PC-9 (cell line): ENCODE measurements around the gene DLL4. TPM values are rescaled to one million over a fixed set of nuclear protein-coding genes. Genes with fewer than 3 reads are reported as not detected.

Experiments
- BruUV-seq: library from RNA; stranded (reverse); fragments of 400-500 nt; replicated peaks from 2 replicates; lab custom pipeline; 2021; lab: Mats Ljungman, UMichigan
- CTCF ChIA-PET: fragments of 300-600 bp; sonication (Branson Sonifier 250); formaldehyde crosslinking; loops from one replicate; lab custom pipeline; 2022; ENCODE audit warnings: antibody characterized with exemption; lab: Charles Lee
- POLR2A ChIA-PET: fragments of 300-600 bp; sonication (Branson Sonifier 250); formaldehyde crosslinking; loops from one replicate; lab custom pipeline; 2022; ENCODE audit warnings: antibody characterized with exemption; ENCODE audit not compliant: unreplicated experiment; lab: Charles Lee
- DNase-seq, 2 experiments: peaks; one replicate each; pipeline versions ENCODE4 v3.0.0 to v3.0.0-alpha.2; 2015 to 2022; ENCODE audit warnings: mixed read lengths in 1 of 2
- H2AFZ ChIP-seq: fragments of 200-600 bp; sonication (generic); 2 replicates; pipeline ENCODE4 v1.8.1; 2017; ENCODE audit warnings: antibody characterized with exemption
- H3F3A ChIP-seq: fragments of 200-600 bp; sonication (generic); 2 replicates; pipeline ENCODE4 v1.8.1; 2017; ENCODE audit warnings: antibody characterized with exemption, mild to moderate bottlenecking, low read depth; ENCODE audit not compliant: insufficient read depth
- H3K27ac ChIP-seq: fragments of 200-600 bp; sonication (generic); 2 replicates; pipeline ENCODE4 v1.6.1; 2016; ENCODE audit warnings: mixed run types
- H3K27me3 ChIP-seq: fragments of 200-600 bp; sonication (generic); 2 replicates; pipeline ENCODE4 v1.6.1; 2016; ENCODE audit warnings: low read depth, mixed run types; ENCODE audit not compliant: insufficient read depth
- H3K36me3 ChIP-seq: fragments of 200-600 bp; sonication (generic); 2 replicates; pipeline ENCODE4 v1.6.1; 2016; ENCODE audit warnings: low read depth, mixed run types
- H3K4me1 ChIP-seq: fragments of 200-600 bp; sonication (generic); replicated peaks from 2 replicates; pipeline ENCODE4 v1.6.1; 2016; ENCODE audit warnings: mixed run types; ENCODE audit not compliant: insufficient read depth
- H3K4me2 ChIP-seq: fragments of 200-600 bp; sonication (generic); 2 replicates; pipeline ENCODE4 v1.6.1; 2017; ENCODE audit warnings: mixed run types
- H3K4me3 ChIP-seq: fragments of 200-600 bp; sonication (generic); 2 replicates; pipeline ENCODE4 v1.6.1; 2016; ENCODE audit warnings: mixed run types
- H3K79me2 ChIP-seq: fragments of 200-600 bp; sonication (generic); 2 replicates; pipeline ENCODE4 v1.6.1; 2017; ENCODE audit warnings: low read depth, mixed run types
- H3K9me2 ChIP-seq: fragments of 200-600 bp; sonication (generic); 2 replicates; pipeline ENCODE4 v1.8.1; 2017; ENCODE audit warnings: mild to moderate bottlenecking; ENCODE audit not compliant: insufficient read depth
- H3K9me3 ChIP-seq: fragments of 200-600 bp; sonication (generic); 2 replicates; pipeline ENCODE4 v1.8.1; 2016; ENCODE audit warnings: low read depth; ENCODE audit not compliant: insufficient read depth
- H4K20me1 ChIP-seq: fragments of 200-600 bp; sonication (generic); 2 replicates; pipeline ENCODE4 v1.8.1; 2017; ENCODE audit not compliant: insufficient read depth
- EZH2 ChIP-seq: fragments of 200-600 bp; sonication (generic); IDR thresholded peaks from 2 replicates; pipeline ENCODE4 v1.8.0; 2017; ENCODE audit warnings: antibody characterized with exemption, low read depth
- intact Hi-C: fragments of 100-400 bp; cut with micrococcal nuclease; formaldehyde crosslinking; loops from one replicate; pipeline ENCODE4 v1.10.0; 2022; ENCODE audit not compliant: unreplicated experiment
- total RNA-seq: library from RNA; stranded (reverse); gene quantifications from 2 replicates; pipeline ENCODE4 v1.2.3, GENCODE V29; 2021
- TF ChIP-seq, protein P1 (sequence below): fragments of 200-600 bp; sonication (generic); conservative IDR thresholded peaks from 2 replicates; pipeline ENCODE4 v1.6.1; 2017; ENCODE audit warnings: mixed run types, antibody characterized with exemption, mild to moderate bottlenecking, moderate library complexity

The DLL4 gene
- total RNA-seq, 1 experiment from 2014 or later: 0.48 TPM

DNA sequence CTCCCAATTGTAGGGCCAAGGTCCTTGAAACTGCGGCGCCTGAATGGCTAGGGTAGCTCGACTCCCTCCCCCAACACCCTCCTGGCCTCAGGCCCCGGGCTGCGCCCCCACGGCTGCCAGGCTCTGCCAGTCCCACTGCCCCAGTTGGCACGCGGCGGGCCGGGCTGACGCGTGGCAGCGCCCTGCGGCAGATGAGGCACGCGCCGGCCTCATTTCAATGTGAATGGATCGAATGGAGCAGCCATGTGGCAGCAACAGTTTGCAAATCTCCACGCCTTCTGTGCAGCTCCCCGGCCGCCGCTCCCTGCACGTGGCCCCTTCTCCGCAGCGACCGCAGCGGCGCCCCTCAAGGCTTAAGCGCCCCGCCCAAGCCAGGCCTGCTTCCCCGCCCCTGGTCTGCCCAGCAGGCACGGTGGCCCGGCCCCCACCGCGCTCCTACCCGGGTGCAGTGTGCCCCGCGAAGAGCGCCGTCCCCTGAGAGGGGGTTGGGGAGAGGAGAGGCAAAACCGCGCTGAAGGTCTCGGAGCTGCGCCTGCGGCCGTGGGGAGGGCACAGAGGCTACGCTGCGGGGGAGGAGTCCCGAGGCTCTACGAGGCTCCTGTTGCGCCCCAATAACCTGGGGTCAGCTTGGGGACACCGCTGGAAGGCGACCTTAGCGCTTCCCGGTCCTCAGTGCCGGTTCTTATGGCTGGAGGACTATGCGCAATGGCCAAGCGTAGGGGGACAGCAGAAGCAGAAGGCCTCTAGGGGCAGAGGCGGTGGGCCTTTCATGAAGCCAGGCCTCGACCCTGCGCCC, 3.1 kb upstream of the DLL4 start:
- Histone ChIP-seq H3K36me3 (no peaks in the 10 kb centered on the region), H3F3A (peaks cover 9% of the 10 kb centered on the region; the same call in 1 of the 2 replicates), H3K4me1 (0 out of 2 replicates have a peak, but pooled peaks cover 6% of the 10 kb centered on the region), H3K4me3 (peak overlapping the region; percentile 44; the same call in 1 of the 2 replicates), H3K9me2 (no peaks in the 10 kb centered on the region), H4K20me1 (no peaks in the 10 kb centered on the region), H3K79me2 (no peaks in the 10 kb centered on the region), H3K4me2 (peak overlapping the region; percentile 76), H3K27ac (no peak overlapping the region), H3K27me3 (peaks cover 29% of the 10 kb centered on the region), H3K9me3 (no peaks in the 10 kb centered on the region), H2AFZ (0 out of 2 replicates have a peak overlapping the region, but pooled peaks have one; percentile 68)
- CTCF ChIA-PET: interaction anchor here (0.6 kb wide), 1 partner anchor 324 kb away, joined by 6 read pairs; no protein-coding TSS in a partner anchor
- TF ChIP-seq, protein P1, sequence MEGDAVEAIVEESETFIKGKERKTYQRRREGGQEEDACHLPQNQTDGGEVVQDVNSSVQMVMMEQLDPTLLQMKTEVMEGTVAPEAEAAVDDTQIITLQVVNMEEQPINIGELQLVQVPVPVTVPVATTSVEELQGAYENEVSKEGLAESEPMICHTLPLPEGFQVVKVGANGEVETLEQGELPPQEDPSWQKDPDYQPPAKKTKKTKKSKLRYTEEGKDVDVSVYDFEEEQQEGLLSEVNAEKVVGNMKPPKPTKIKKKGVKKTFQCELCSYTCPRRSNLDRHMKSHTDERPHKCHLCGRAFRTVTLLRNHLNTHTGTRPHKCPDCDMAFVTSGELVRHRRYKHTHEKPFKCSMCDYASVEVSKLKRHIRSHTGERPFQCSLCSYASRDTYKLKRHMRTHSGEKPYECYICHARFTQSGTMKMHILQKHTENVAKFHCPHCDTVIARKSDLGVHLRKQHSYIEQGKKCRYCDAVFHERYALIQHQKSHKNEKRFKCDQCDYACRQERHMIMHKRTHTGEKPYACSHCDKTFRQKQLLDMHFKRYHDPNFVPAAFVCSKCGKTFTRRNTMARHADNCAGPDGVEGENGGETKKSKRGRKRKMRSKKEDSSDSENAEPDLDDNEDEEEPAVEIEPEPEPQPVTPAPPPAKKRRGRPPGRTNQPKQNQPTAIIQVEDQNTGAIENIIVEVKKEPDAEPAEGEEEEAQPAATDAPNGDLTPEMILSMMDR: no peak
- TF ChIP-seq EZH2: no peak
- POLR2A ChIA-PET: no interaction called here
- intact Hi-C loops: no loop called here
- DNase-seq: peak in 1 of 2 experiments; percentile 40
- BruUV-seq: no TSS peak

DNA sequence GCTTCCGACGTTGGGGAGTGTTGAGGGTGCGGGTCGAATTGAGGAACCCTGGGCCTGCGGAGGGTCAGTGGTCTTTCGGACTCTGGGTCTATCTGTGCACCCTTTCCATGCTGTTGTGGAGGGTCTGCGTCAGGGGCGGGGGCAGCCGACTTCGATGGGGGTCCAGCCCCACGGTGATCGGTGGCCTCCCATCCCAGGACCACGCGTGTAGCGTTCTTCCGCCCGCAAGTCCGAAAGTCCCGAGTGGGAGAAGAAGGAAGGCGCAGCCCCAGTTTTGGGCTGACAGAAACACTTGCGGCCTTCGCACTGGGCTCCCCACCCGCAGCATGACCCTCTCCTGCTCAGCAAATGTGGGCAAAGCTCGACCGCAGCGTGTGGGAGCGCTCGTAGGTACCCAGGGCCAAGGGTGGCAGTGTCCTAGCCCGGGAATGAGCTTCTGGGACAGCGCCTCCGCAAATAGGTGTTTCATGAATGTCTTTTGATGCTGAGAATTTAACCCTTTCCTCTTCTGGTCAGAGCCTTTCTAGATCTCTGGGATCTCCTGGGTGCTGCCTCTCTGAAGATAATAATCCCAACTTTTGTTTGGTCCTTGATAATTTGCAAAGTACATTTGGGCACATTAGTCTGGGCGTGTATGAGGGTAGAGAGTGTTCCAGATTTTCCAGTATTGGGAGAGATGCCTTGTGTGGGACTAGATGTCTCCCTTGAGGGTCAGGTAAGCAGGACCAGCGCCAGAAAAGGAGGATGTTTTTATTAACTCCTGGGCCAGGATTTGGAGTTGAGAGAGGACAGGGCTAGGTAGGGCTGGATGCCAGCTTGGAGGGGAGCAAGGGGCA, 2.3 kb upstream of the DLL4 start:
- Histone ChIP-seq H4K20me1 (no peaks in the 10 kb centered on the region), H2AFZ (no peak overlapping the region), H3K27ac (no peak overlapping the region), H3K4me3 (no peak overlapping the region), H3K27me3 (peaks cover 29% of the 10 kb centered on the region), H3F3A (peaks cover 9% of the 10 kb centered on the region; the same call in 1 of the 2 replicates), H3K9me2 (no peaks in the 10 kb centered on the region), H3K4me2 (peak overlapping the region; percentile 98; the same call in 1 of the 2 replicates), H3K4me1 (0 out of 2 replicates have a peak, but pooled peaks cover 6% of the 10 kb centered on the region), H3K9me3 (no peaks in the 10 kb centered on the region), H3K36me3 (no peaks in the 10 kb centered on the region), H3K79me2 (no peaks in the 10 kb centered on the region)
- no peak for TF ChIP-seq EZH2
- TF ChIP-seq, protein P1: no peak
- no peak for DNase-seq
- intact Hi-C loops: no loop called here
- BruUV-seq: no TSS peak
- ChIA-PET POLR2A (no interaction called here), CTCF (no interaction called here)

DNA sequence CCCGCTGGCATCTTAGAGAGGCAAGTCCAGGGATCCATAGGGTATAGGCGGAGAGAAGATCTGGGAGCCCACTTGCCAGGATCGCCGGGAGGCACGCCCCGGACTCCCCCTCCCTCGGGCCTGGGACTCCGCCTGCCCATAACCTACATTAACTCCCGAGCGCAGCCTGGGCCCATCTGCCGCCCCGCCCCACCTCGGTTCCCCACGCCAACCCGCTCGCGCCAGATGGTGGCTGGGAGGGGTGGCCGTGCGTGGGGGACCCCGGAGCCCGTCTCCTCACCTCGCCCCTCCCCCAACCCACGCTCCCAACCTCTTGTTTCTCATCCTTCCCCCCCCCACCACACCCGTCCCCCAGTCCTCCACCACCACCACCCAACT, 1.7 kb upstream of the DLL4 start:
- no peaks in the 10 kb centered on the region for H3K79me2 ChIP-seq
- no peak for DNase-seq
- 0 out of 2 replicates have a peak, but pooled peaks cover 6% of the 10 kb centered on the region for H3K4me1 ChIP-seq
- no peaks in the 10 kb centered on the region for H3K9me2 ChIP-seq
- peak overlapping the region; percentile 98; the same call in 1 of the 2 replicates for H3K4me2 ChIP-seq
- no peak overlapping the region; the same call in 1 of the 2 replicates for H3K4me3 ChIP-seq
- H3F3A ChIP-seq: peaks cover 9% of the 10 kb centered on the region; the same call in 1 of the 2 replicates
- intact Hi-C loops: no loop called here
- H3K36me3 ChIP-seq: no peaks in the 10 kb centered on the region
- no peaks in the 10 kb centered on the region for H3K9me3 ChIP-seq
- peaks cover 29% of the 10 kb centered on the region for H3K27me3 ChIP-seq
- no peak overlapping the region for H3K27ac ChIP-seq
- BruUV-seq: no TSS peak
- H2AFZ ChIP-seq: no peak overlapping the region
- no peak for TF ChIP-seq EZH2
- TF ChIP-seq, protein P1: no peak
- ChIA-PET CTCF (interaction anchor here (0.7 kb wide), 1 partner anchor 90 kb away, joined by 12 read pairs; no protein-coding TSS in a partner anchor), POLR2A (no interaction called here)
- H4K20me1 ChIP-seq: no peaks in the 10 kb centered on the region
